COLO668 (cell line): ENCODE data around the gene PDE10A.

Experiments
- DNase-seq: peaks from one replicate; lab custom pipeline; 2025; ENCODE audit not compliant: unreplicated experiment; lab: John Stamatoyannopoulos, UW

Gene PDE10A

GRCh38 chr6:165656581-165657324 is 6.3 kb downstream of the PDE10A start:
- no peak for DNase-seq

GRCh38 chr6:165655191-165655590 is 7.8 kb downstream of the PDE10A start:
- DNase-seq: no peak

GRCh38 chr6:165654144-165654543 is 8.9 kb downstream of the PDE10A start:
- no peak for DNase-seq

- no peak for DNase-seq
Measured at GRCh38 chr6:165653607-165654006, 9.4 kb downstream of the PDE10A start.

- no peak for DNase-seq
Measured at GRCh38 chr6:165653196-165653595, 9.8 kb downstream of the PDE10A start.

- no peak for DNase-seq
Measured at GRCh38 chr6:165652766-165653165, 10.3 kb downstream of the PDE10A start.

- DNase-seq: no peak
Measured at GRCh38 chr6:165649166-165650137, 13.6 kb downstream of the PDE10A start.

GRCh38 chr6:165647041-165647440 is 16.0 kb downstream of the PDE10A start:
- peak; percentile 27 for DNase-seq

GRCh38 chr6:165645919-165646318 is 17.1 kb downstream of the PDE10A start:
- no peak for DNase-seq

GRCh38 chr6:165644586-165645266 is 18.3 kb downstream of the PDE10A start:
- DNase-seq: no peak

GRCh38 chr6:165643015-165643414 is 20.0 kb downstream of the PDE10A start:
- no peak for DNase-seq

- peak; percentile 52 for DNase-seq
Measured at GRCh38 chr6:165641672-165642156, 21.3 kb downstream of the PDE10A start.

- no peak for DNase-seq
Measured at GRCh38 chr6:165640806-165641205, 22.2 kb downstream of the PDE10A start.

- no peak for DNase-seq
Measured at GRCh38 chr6:165638530-165638929, 24.5 kb downstream of the PDE10A start.

- DNase-seq: no peak
Measured at GRCh38 chr6:165637586-165637985, 25.5 kb downstream of the PDE10A start.

GRCh38 chr6:165636402-165637048 is 26.5 kb downstream of the PDE10A start:
- no peak for DNase-seq

GRCh38 chr6:165635965-165636364 is 27.1 kb downstream of the PDE10A start:
- DNase-seq: no peak

- DNase-seq: no peak
Measured at GRCh38 chr6:165634101-165634880, 28.8 kb downstream of the PDE10A start.

GRCh38 chr6:165632194-165632593 is 30.8 kb downstream of the PDE10A start:
- DNase-seq: no peak

- no peak for DNase-seq
Measured at GRCh38 chr6:165630544-165630953, 32.5 kb downstream of the PDE10A start.
